Measurements from ENCODE around the gene ZNF157.

The ZNF157 gene

DNA sequence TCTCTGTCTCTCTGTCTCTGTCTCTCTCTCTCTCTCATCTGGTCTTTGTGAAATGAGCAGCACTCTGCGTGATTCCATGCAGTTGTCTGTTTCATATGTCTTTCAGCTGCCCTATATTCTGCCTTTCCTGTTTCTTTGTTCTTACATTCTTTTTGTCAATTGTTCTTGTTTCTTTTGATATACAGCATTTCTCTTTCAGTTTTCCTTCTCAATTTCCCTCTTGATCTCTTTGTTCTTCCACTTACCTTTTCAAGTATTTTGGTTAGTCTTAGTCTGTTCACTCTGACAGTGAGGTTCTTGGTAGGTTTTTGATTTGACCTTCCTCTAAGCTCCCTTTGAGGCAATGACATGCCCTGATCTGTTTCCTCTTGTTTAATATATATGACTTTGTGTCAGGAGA is 20.4 kb downstream of the ZNF157 start:
- TF ChIP-seq, protein P1, sequence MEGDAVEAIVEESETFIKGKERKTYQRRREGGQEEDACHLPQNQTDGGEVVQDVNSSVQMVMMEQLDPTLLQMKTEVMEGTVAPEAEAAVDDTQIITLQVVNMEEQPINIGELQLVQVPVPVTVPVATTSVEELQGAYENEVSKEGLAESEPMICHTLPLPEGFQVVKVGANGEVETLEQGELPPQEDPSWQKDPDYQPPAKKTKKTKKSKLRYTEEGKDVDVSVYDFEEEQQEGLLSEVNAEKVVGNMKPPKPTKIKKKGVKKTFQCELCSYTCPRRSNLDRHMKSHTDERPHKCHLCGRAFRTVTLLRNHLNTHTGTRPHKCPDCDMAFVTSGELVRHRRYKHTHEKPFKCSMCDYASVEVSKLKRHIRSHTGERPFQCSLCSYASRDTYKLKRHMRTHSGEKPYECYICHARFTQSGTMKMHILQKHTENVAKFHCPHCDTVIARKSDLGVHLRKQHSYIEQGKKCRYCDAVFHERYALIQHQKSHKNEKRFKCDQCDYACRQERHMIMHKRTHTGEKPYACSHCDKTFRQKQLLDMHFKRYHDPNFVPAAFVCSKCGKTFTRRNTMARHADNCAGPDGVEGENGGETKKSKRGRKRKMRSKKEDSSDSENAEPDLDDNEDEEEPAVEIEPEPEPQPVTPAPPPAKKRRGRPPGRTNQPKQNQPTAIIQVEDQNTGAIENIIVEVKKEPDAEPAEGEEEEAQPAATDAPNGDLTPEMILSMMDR (conservative IDR thresholded peaks at IDR 0.05; ENCODE audit: low read depth, low read length), result no peak
- DNase-seq (ENCODE audit: low read depth), result no peak
- no peak overlapping the region for H3K4me3 ChIP-seq (ENCODE audit: low read length)

DNA sequence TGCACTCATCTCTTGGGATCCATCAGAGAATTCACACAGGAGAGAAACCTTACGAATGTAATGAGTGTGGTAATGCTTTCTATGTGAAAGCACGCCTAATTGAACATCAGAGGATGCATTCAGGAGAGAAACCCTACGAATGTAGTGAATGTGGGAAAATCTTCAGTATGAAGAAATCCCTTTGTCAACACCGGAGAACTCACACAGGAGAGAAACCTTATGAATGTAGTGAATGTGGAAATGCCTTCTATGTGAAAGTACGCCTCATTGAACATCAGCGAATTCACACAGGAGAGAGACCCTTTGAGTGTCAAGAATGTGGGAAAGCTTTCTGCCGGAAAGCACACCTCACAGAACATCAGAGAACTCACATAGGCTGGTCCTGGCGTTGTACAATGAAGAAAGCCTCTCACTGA is 42.8 kb downstream of the ZNF157 start:
- no peak overlapping the region for H3K4me3 ChIP-seq (ENCODE audit: low read length)
- TF ChIP-seq, protein P1 (conservative IDR thresholded peaks at IDR 0.05; ENCODE audit: low read depth, low read length), result no peak
- DNase-seq (ENCODE audit: low read depth), result no peak

DNA sequence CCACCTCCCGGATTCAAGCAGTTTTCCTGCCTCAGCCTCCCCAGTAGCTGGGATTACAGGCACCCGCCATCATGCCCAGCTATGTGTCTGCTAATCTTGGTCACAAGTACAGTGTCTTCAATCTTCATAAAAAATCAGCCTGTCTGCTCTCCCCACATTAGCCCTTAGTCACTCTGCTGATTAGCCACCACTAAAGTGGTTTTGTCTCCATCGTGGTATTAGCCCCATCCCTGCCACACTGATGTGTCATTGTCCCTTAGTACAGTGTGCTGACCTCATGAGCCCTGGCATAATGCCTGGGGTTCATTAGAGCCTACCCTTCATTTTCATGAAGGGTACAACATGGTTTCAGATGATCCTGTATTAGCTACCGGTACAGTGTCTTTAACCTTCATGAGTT is 49.9 kb downstream of the ZNF157 start:
- no peak overlapping the region for H3K4me3 ChIP-seq (ENCODE audit: low read length)
- TF ChIP-seq, protein P1 (conservative IDR thresholded peaks at IDR 0.05; ENCODE audit: low read depth, low read length), result no peak
- DNase-seq (ENCODE audit: low read depth), result no peak

DNA sequence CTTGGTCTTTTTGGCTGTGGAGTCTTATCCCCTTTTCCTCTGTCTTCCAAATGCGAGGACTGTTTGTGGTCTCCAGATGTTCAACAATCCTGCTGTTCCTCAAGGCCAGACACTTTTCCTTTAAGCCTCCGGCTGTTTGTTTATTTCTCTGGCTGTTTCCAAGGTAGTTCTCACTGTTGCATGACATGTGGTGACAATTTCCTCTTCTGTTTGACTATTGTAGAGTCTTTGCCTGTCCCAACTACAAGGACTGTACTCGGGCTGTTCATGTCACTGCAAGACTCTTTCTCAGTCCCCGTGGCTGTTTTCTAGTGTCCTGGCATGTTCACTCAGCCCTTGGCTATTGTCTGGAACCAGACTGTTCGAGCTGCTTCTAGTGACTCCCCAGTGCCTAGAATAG is 50.6 kb downstream of the ZNF157 start:
- no peak for DNase-seq (ENCODE audit: low read depth)
- TF ChIP-seq, protein P1 (conservative IDR thresholded peaks at IDR 0.05; ENCODE audit: low read depth, low read length), result no peak
- H3K4me3 ChIP-seq (ENCODE audit: low read length), result no peak overlapping the region

DNA sequence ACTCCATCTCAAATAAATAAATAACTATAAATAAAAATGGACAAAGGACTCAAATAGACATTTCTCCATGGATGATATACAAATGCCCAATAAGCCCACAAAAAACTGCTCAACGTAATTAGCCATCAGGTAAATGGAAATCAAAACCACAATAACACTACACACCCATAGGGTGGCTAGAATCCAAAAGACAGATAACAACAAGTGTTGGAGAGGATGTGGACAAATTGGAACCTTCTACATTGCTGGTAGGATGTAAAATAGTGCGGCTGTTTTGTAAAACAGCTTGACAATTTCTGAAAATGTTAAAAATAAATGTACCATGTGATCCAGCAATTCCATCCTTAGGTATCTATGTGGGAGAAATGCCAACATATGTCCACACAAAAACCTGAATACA is 52.1 kb downstream of the ZNF157 start:
- TF ChIP-seq, protein P1 (conservative IDR thresholded peaks at IDR 0.05; ENCODE audit: low read depth, low read length), result no peak
- DNase-seq (ENCODE audit: low read depth), result no peak
- no peak overlapping the region for H3K4me3 ChIP-seq (ENCODE audit: low read length)

DNA sequence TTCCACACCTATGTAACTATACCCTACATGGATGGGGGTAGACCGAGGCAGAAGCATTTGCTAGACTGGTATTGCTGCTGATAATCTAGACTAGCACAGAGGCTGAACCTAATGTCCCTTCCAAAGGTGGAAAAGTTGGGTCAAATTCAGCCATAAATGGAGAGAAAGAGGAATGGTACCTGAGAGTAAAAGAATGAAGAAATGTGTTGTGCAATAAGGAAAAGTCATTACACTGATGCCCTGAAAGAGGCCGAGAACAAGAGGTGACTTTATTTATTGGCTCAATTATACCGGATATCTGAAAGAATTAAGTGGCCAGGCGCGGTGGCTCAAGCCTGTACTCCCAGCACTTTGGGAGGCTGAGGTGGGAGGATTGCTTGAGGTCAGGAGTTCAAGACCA is 60.5 kb downstream of the ZNF157 start:
- DNase-seq (ENCODE audit: low read depth), result no peak
- TF ChIP-seq, protein P1 (conservative IDR thresholded peaks at IDR 0.05; ENCODE audit: low read depth, low read length), result no peak
- H3K4me3 ChIP-seq (ENCODE audit: low read length), result no peak overlapping the region

DNA sequence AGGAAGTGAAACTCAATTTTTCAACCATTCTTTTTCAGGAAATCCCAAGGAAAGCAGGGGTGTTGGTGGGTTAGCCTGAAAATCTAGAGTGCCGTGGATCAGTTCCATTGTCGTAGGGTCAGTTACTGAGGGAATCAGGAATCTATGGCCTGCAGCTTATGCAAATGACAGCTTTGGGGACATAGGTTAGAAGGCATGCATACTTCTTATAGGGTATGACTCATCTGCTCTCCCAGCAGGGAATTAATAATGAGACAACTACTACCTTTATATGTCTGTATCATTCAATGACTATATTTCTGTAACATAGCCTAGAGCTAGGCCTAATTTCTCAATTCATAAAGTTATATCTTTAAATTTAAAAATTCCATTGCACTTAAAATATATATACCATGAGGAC is 76.1 kb downstream of the ZNF157 start:
- DNase-seq (ENCODE audit: low read depth), result no peak
- TF ChIP-seq, protein P1 (conservative IDR thresholded peaks at IDR 0.05; ENCODE audit: low read depth, low read length), result no peak
- H3K4me3 ChIP-seq (ENCODE audit: low read length), result no peak overlapping the region

All from retinal pigment epithelial cell (primary cell).